ENCODE measurements around the gene DHX40. TPM values are rescaled to one million over a fixed set of nuclear protein-coding genes. Genes with fewer than 3 reads are reported as not detected.

Gene DHX40
- total RNA-seq, 2 donors from 2014 or later: 18.7 to 26.0 TPM

DNA sequence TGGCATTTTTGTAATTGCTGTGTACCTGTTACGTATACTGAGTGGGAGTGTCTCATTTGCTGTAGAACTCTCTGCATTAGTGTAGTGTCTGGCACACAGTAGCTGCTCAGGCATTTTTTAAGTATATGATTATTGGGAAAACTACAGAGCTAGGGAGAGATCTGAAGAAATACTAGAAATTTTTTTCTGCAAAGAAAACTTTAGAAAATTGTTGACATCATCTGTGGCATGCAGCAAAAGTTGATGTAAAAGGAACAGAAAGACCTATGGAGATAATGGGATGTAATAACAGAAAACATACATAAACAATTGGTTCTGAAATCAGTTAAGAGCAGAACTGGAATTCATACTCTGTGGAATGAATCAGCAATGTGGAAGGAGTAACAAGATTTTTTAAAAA, 65.9 kb downstream of the DHX40 start:
- Histone ChIP-seq H3K4me3 (no peak overlapping the region), H3K4me1 (peaks cover 59% of the 10 kb centered on the region), H3K9me3 (no peaks in the 10 kb centered on the region), H3K27ac (no peak overlapping the region), H3K27me3 (no peaks in the 10 kb centered on the region), H3K36me3 (replicated peaks in 1 of 2; ENCODE audit: insufficient read depth in 1 of 2, low read depth in 2 of 2) (no peaks in the 10 kb centered on the region)
- ATAC-seq: no peak
- TF ChIP-seq POLR2A (IDR thresholded peaks at IDR 0.05): no peak
- TF ChIP-seq, protein P1, sequence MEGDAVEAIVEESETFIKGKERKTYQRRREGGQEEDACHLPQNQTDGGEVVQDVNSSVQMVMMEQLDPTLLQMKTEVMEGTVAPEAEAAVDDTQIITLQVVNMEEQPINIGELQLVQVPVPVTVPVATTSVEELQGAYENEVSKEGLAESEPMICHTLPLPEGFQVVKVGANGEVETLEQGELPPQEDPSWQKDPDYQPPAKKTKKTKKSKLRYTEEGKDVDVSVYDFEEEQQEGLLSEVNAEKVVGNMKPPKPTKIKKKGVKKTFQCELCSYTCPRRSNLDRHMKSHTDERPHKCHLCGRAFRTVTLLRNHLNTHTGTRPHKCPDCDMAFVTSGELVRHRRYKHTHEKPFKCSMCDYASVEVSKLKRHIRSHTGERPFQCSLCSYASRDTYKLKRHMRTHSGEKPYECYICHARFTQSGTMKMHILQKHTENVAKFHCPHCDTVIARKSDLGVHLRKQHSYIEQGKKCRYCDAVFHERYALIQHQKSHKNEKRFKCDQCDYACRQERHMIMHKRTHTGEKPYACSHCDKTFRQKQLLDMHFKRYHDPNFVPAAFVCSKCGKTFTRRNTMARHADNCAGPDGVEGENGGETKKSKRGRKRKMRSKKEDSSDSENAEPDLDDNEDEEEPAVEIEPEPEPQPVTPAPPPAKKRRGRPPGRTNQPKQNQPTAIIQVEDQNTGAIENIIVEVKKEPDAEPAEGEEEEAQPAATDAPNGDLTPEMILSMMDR (IDR thresholded peaks at IDR 0.05): no peak
- DNase-seq: no peak
- WGBS, 2 donors: 95 to 96% methylated on average over 1 of the region's 1 CpG
- intact Hi-C loops (cut with DNase I): no loop called here

DNA sequence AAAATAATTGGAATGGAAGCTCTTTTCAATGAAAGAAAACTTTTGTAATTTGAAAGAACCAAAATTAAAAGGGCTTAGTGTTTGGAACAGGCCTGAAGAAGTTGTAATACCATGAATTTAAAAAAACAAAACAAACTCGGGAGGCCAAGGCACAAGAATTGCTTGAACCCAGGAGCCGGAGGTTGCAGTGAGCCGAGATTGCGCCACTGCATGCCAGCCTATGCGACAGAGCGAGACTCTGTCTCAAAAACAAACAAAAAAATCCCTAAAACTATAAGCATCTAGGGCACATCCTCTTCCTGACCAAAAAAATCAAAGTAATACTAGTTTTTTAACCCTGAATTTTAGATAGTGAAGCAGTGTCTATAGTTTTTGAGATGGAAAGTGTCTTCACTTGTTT, 67.0 kb downstream of the DHX40 start:
- DNase-seq: no peak
- Histone ChIP-seq H3K36me3 (replicated peaks in 1 of 2; ENCODE audit: insufficient read depth in 1 of 2, low read depth in 2 of 2) (no peaks in the 10 kb centered on the region), H3K9me3 (no peaks in the 10 kb centered on the region), H3K27me3 (no peaks in the 10 kb centered on the region), H3K4me1 (peaks cover 48% of the 10 kb centered on the region), H3K27ac (no peak overlapping the region), H3K4me3 (no peak overlapping the region)
- TF ChIP-seq, protein P1 (IDR thresholded peaks at IDR 0.05): no peak
- no peak for TF ChIP-seq POLR2A (IDR thresholded peaks at IDR 0.05)
- ATAC-seq: no peak
- WGBS, 2 donors: 89 to 93% methylated on average over 6 of the region's 6 CpGs
- intact Hi-C loops (cut with DNase I): no loop called here

DNA sequence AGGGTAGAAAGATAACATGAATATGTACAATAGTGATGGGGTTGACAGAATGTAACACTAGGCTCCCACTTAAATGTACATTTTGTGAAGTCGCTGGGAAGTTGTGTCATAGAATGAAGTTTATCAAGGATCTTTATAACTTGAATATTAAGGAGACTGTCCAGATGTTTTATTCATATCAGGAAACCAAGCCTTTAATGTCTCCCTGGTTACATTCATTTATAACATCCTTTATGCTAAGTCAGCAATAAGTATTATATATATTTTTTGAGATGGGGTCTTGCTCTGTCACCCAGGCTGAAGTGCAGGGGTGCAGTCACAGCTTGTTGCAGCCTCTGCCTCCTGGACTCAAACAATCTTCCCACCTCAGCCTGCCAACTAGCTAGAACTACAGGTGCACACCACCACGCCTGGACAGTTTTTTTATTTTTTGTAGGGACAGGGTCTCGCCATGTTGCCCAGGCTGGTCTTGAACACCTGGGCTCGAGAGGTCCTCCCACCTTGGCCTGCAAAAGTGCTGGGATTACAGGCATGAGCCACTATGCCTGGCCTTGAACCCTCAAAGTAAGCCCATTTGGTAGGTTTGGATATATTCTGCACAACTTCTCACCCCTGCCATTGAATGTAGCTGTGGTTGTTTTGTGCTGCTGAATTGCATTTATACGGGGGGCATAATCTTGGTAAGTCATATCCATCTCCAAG, 68.4 kb downstream of the DHX40 start:
- TF ChIP-seq, protein P1 (IDR thresholded peaks at IDR 0.05): no peak
- no peak for TF ChIP-seq POLR2A (IDR thresholded peaks at IDR 0.05)

DNA sequence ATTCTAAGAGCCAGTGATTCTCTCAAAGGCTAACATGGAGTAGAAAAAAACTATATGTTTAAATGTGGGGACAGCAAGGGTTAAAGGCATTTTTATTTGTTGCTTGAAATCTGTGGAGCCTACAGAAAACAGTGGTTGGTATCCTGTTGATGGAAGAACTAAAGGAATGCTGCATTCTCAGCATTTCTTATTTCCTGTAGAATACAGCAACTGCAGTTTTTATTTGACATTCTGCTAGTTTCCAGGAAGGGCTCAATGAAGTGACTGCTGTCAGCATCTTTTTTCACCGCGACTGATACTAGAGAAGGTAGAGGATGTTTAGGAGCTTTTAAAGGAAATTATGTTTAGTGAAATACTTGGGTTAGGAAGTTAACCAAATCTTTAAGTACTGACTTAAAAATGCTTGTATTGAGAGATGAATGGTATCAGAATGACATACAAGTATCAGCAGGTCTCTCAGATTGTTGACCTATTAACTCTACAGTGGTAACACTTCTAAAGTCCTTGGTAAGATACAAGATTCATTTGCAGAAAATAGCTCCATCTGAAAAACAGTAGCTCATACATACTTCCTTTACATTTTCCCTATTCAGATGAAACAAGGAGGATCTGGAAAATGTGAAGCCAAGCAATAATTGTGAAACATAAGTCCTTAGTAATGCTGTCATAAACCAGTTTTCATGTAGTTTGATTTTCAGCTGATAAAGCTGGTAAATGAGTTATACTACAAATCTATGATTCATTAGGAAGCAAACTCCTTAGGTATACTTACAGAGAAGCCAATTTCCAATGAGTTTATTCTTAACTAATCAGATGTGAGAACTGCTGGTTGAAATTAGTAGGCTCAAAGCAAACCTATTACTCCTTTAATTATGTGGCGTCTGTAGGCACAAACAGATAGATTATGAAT, 69.5 kb downstream of the DHX40 start:
- Histone ChIP-seq H3K9me3 (no peaks in the 10 kb centered on the region), H3K36me3 (replicated peaks in 1 of 2; ENCODE audit: insufficient read depth in 1 of 2, low read depth in 2 of 2) (no peaks in the 10 kb centered on the region), H3K27ac (peak overlapping the region in 2 of 4 donors; percentile 28 to 36), H3K27me3 (no peaks in the 10 kb centered on the region), H3K4me3 (no peak overlapping the region), H3K4me1 (peaks cover 37% of the 10 kb centered on the region)
- intact Hi-C loops (cut with DNase I): no loop called here
- ATAC-seq: no peak
- 28 to 30% methylated on average over 3 of the region's 3 CpGs for WGBS, 2 donors
- DNase-seq: no peak
- no peak for TF ChIP-seq POLR2A (IDR thresholded peaks at IDR 0.05)
- TF ChIP-seq, protein P1 (IDR thresholded peaks at IDR 0.05): no peak

More for the DNA sequence above, 68.4 kb downstream of the DHX40 start:
- 87 to 94% methylated on average over 5 of the region's 5 CpGs for WGBS, 2 donors
- Histone ChIP-seq H3K9me3 (no peaks in the 10 kb centered on the region), H3K4me3 (no peak overlapping the region), H3K27ac (peak overlapping the region in 1 of 4 donors; percentile 36), H3K36me3 (replicated peaks in 1 of 2; ENCODE audit: insufficient read depth in 1 of 2, low read depth in 2 of 2) (no peaks in the 10 kb centered on the region), H3K4me1 (peaks cover 38% of the 10 kb centered on the region), H3K27me3 (no peaks in the 10 kb centered on the region)
- ATAC-seq: no peak
- no peak for DNase-seq
- intact Hi-C loops (cut with DNase I): no loop called here

Measured in body of pancreas (tissue), 4 donors.